NCI-H2227 treated with DMSO at 0.1 percent for 48 hours (cell line): ENCODE data around the gene P2RY13.

Source experiments
- DNase-seq: peaks from one replicate; lab custom pipeline; 2025; lab: John Stamatoyannopoulos, UW

The P2RY13 gene

GRCh38 chr3:151293127-151293526 is 36.2 kb downstream of the P2RY13 start:
- DNase-seq = no peak

GRCh38 chr3:151290673-151291072 is 38.7 kb downstream of the P2RY13 start:
- DNase-seq = no peak

- DNase-seq = no peak
Measured at GRCh38 chr3:151289445-151289844, 39.9 kb downstream of the P2RY13 start.

- no peak for DNase-seq
Measured at GRCh38 chr3:151285940-151286339, 43.4 kb downstream of the P2RY13 start.

GRCh38 chr3:151283907-151284461 is 45.4 kb downstream of the P2RY13 start:
- no peak for DNase-seq

- no peak for DNase-seq
Measured at GRCh38 chr3:151283387-151283786, 46.0 kb downstream of the P2RY13 start.

GRCh38 chr3:151282921-151283320 is 46.4 kb downstream of the P2RY13 start:
- DNase-seq = peak; percentile 39

- no peak for DNase-seq
Measured at GRCh38 chr3:151281671-151282324, 47.6 kb downstream of the P2RY13 start.

GRCh38 chr3:151278230-151278629 is 51.1 kb downstream of the P2RY13 start, which contains the start of gene P2RY14:
P2RY14 (minus strand) TSS chr3:151278542; CDS start chr3:151214316, 64,226 bp downstream.
- no peak for DNase-seq

- DNase-seq = no peak
Measured at GRCh38 chr3:151276687-151277042, 52.7 kb downstream of the P2RY13 start.
